ENCODE measurements around the gene NCR1.
"Not testable (repeated sequence)": the region's sequence is repeated elsewhere in the genome, so short reads cannot be mapped to it uniquely, and the experiment has no call there.

The NCR1 gene

GRCh38 chr19:54881884-54882283 is 24.1 kb upstream of the NCR1 start:
- DNase-seq (ENCODE audit: low read depth), result no peak
- TF ChIP-seq, protein P1, sequence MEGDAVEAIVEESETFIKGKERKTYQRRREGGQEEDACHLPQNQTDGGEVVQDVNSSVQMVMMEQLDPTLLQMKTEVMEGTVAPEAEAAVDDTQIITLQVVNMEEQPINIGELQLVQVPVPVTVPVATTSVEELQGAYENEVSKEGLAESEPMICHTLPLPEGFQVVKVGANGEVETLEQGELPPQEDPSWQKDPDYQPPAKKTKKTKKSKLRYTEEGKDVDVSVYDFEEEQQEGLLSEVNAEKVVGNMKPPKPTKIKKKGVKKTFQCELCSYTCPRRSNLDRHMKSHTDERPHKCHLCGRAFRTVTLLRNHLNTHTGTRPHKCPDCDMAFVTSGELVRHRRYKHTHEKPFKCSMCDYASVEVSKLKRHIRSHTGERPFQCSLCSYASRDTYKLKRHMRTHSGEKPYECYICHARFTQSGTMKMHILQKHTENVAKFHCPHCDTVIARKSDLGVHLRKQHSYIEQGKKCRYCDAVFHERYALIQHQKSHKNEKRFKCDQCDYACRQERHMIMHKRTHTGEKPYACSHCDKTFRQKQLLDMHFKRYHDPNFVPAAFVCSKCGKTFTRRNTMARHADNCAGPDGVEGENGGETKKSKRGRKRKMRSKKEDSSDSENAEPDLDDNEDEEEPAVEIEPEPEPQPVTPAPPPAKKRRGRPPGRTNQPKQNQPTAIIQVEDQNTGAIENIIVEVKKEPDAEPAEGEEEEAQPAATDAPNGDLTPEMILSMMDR (IDR thresholded peaks at IDR 0.05; ENCODE audit: control insufficient read depth, insufficient read depth, low read depth, low read length, missing control alignments), result no peak
- H3K4me3 ChIP-seq (ENCODE audit: control insufficient read depth, low read depth, low read length), result no peak overlapping the region

DNA sequence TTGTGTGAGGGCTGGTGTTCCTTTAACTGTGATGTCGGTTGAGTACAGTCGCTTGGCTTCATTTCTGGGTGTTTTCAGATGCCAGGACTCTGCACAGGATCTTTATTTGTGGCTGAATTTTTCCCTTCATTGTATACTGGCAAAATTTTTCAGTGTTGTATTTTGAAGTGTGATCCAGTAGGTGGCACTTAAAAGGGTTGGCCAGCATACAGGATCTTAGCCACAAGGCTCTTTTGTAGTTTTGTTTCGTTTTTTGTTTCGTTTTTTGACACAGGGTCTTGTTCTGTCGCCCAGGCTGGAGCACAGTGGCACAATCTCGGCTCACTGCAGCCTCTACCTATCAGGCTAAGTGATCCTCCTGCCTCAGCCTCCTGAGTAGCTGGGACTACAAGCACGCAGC is 23.2 kb upstream of the NCR1 start:
- DNase-seq (ENCODE audit: low read depth), result no peak
- TF ChIP-seq, protein P1 (IDR thresholded peaks at IDR 0.05; ENCODE audit: control insufficient read depth, insufficient read depth, low read depth, low read length, missing control alignments), result no peak
- no peak overlapping the region for H3K4me3 ChIP-seq (ENCODE audit: control insufficient read depth, low read depth, low read length)

GRCh38 chr19:54883228-54883627 is 22.7 kb upstream of the NCR1 start:
- DNase-seq (ENCODE audit: low read depth), result no peak
- TF ChIP-seq, protein P1 (IDR thresholded peaks at IDR 0.05; ENCODE audit: control insufficient read depth, insufficient read depth, low read depth, low read length, missing control alignments), result no peak
- no peak overlapping the region for H3K4me3 ChIP-seq (ENCODE audit: control insufficient read depth, low read depth, low read length)

- TF ChIP-seq, protein P1 (IDR thresholded peaks at IDR 0.05; ENCODE audit: control insufficient read depth, insufficient read depth, low read depth, low read length, missing control alignments), result no peak
- DNase-seq (ENCODE audit: low read depth), result no peak
Observed at GRCh38 chr19:54888239-54888638, 17.7 kb upstream of the NCR1 start.

GRCh38 chr19:54889566-54889965 is 16.4 kb upstream of the NCR1 start:
- TF ChIP-seq, protein P1 (IDR thresholded peaks at IDR 0.05; ENCODE audit: control insufficient read depth, insufficient read depth, low read depth, low read length, missing control alignments), result no peak
- no peak for DNase-seq (ENCODE audit: low read depth)
- H3K4me3 ChIP-seq (ENCODE audit: control insufficient read depth, low read depth, low read length), result no peak overlapping the region

More at GRCh38 chr19:54888239-54888638, 17.7 kb upstream of the NCR1 start:
- no peak overlapping the region for H3K4me3 ChIP-seq (ENCODE audit: control insufficient read depth, low read depth, low read length)

DNA sequence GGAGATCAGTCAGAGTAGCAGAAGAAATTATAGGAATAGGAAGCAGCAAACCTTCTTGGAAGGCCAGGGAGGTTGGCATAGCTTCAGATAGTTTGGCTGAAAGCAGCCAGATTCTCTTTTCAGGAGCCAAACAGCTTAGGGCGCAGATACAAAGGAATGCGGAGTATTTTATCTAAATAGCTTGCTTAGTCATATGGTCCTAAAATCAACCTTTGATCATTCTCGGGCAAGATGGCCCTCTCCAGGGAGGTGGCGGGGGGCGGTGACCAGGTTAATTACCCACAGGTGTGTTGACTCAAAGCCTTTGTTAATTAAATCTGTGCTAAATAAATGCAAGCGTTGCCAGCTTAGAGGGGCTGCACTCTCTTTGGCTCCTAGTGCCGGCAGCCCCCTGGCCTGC is 12.5 kb upstream of the NCR1 start:
- H3K4me3 ChIP-seq (ENCODE audit: control insufficient read depth, low read depth, low read length), result no peak overlapping the region
- TF ChIP-seq, protein P1 (IDR thresholded peaks at IDR 0.05; ENCODE audit: control insufficient read depth, insufficient read depth, low read depth, low read length, missing control alignments), result no peak
- no peak for DNase-seq (ENCODE audit: low read depth)

DNA sequence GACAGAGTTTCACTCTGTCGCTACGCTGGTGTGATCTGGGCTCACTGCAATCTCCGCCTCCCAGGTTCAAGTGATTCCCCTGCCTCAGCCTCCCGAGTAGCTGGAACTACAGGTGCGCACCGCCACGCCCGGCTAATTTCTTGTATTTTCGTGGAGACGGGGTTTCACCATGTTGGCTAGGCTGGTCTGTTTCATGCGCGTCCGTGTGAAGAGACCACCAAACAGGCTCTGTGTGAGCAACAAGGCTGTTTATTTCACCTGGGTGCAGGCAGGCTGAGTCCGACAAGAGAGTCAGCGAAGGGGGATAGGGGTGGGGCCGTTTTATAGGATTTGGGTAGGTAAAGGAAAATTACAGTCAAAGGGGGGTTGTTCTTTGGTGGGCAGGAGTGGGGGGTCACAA is 11.8 kb upstream of the NCR1 start:
- not testable (repeated sequence) for H3K4me3 ChIP-seq (ENCODE audit: control insufficient read depth, low read depth, low read length); DNase-seq (ENCODE audit: low read depth)
